Endometrial microvascular endothelial cells (primary cell): Measurements from ENCODE around the gene SEMA5A. TPM values are rescaled to one million over a fixed set of nuclear protein-coding genes. Genes with fewer than 3 reads are reported as not detected.

Source experiments
- in situ Hi-C: cut with HindIII; loops from 2 replicates; pipeline ENCODE4 v1.10.0; 2017; ENCODE audit warnings: low sequenced_read_pairs, low pct_unique_long_range_greater_than_20kb; ENCODE audit errors: inconsistent ontology term
- total RNA-seq: library from RNA; depleted of rRNA; stranded (reverse); fragments of >200 nt; gene quantifications from one replicate; pipeline ENCODE4 v1.2.3, GENCODE V29; 2015; ENCODE audit errors: inconsistent ontology term

Gene SEMA5A
- total RNA-seq, 1 donor from 2014 or later, result 0.37 TPM

- in situ Hi-C loops, result no loop called here
These were observed 6.0 kb upstream of the SEMA5A start for GRCh38 chr5:9551567-9552537.

- in situ Hi-C loops, result loop anchor here (25.0 kb wide), 1 partner anchor 188 kb away; no protein-coding TSS in a partner anchor
These were observed 4.1 kb upstream of the SEMA5A start for GRCh38 chr5:9549941-9550340.

- in situ Hi-C loops, result loop anchor here (25.0 kb wide), 1 partner anchor 185 kb away; no protein-coding TSS in a partner anchor
These were observed 1.5 kb upstream of the SEMA5A start for GRCh38 chr5:9547122-9547947.

GRCh38 chr5:9545136-9545991 is 511 bp downstream of the SEMA5A start:
- in situ Hi-C loops, result loop anchor here (25.0 kb wide), 1 partner anchor 183 kb away; no protein-coding TSS in a partner anchor

- in situ Hi-C loops, result loop anchor here (25.0 kb wide), 1 partner anchor 182 kb away; no protein-coding TSS in a partner anchor
These were observed 1.3 kb downstream of the SEMA5A start for GRCh38 chr5:9544502-9545135.

- in situ Hi-C loops, result loop anchor here (25.0 kb wide), 1 partner anchor 182 kb away; no protein-coding TSS in a partner anchor
These were observed 1.8 kb downstream of the SEMA5A start for GRCh38 chr5:9544056-9544455.

- in situ Hi-C loops, result loop anchor here (25.0 kb wide), 1 partner anchor 181 kb away; no protein-coding TSS in a partner anchor
These were observed 2.5 kb downstream of the SEMA5A start for GRCh38 chr5:9543311-9543920.

- in situ Hi-C loops, result loop anchor here (25.0 kb wide), 1 partner anchor 178 kb away; no protein-coding TSS in a partner anchor
These were observed 5.1 kb downstream of the SEMA5A start for GRCh38 chr5:9540791-9541190.

- in situ Hi-C loops, result loop anchor here (25.0 kb wide), 1 partner anchor 176 kb away; no protein-coding TSS in a partner anchor
These were observed 7.4 kb downstream of the SEMA5A start for GRCh38 chr5:9538504-9538903.

- in situ Hi-C loops, result loop anchor here (25.0 kb wide), 1 partner anchor 175 kb away; no protein-coding TSS in a partner anchor
These were observed 8.4 kb downstream of the SEMA5A start for GRCh38 chr5:9537223-9538141.

GRCh38 chr5:9536717-9537116 is 9.2 kb downstream of the SEMA5A start:
- in situ Hi-C loops, result loop anchor here (25.0 kb wide), 1 partner anchor 174 kb away; no protein-coding TSS in a partner anchor

- in situ Hi-C loops, result loop anchor here (25.0 kb wide), 1 partner anchor 173 kb away; no protein-coding TSS in a partner anchor
These were observed 10.9 kb downstream of the SEMA5A start for GRCh38 chr5:9534881-9535517.

- in situ Hi-C loops, result loop anchor here (25.0 kb wide), 1 partner anchor 171 kb away; no protein-coding TSS in a partner anchor
These were observed 12.1 kb downstream of the SEMA5A start for GRCh38 chr5:9533562-9534364.

- in situ Hi-C loops, result loop anchor here (25.0 kb wide), 1 partner anchor 171 kb away; no protein-coding TSS in a partner anchor
These were observed 12.8 kb downstream of the SEMA5A start for GRCh38 chr5:9533096-9533495.

- in situ Hi-C loops, result loop anchor here (25.0 kb wide), 1 partner anchor 167 kb away; no protein-coding TSS in a partner anchor
These were observed 16.4 kb downstream of the SEMA5A start for GRCh38 chr5:9529513-9529912.
